H1 (cell line): ENCODE measurements around the gene KRTAP19-8. TPM values are rescaled to one million over a fixed set of nuclear protein-coding genes. Genes with fewer than 3 reads are reported as not detected.

Source experiments
- CHD2 ChIP-seq: IDR thresholded peaks from 2 replicates; pipeline ENCODE4 v1.6.1; 2012; ENCODE audit warnings: low read length, improper control_type of control experiment
- EGR1 ChIP-seq: IDR thresholded peaks from 2 replicates; pipeline ENCODE4 v1.6.1; 2011; ENCODE audit warnings: low read depth, low read length, borderline replicate concordance
- JUN ChIP-seq: IDR thresholded peaks from 2 replicates; pipeline ENCODE4 v1.6.1; 2011; ENCODE audit warnings: low read depth, mild to moderate bottlenecking, improper control_type of control experiment, low read length
- KDM5A ChIP-seq: fragments of 200-600 bp; IDR thresholded peaks from 2 replicates; pipeline ENCODE4 v1.7.1; 2012; ENCODE audit warnings: mild to moderate bottlenecking, low read length, inconsistent platforms, mixed read lengths
- NANOG ChIP-seq: IDR thresholded peaks from 2 replicates; pipeline ENCODE4 v1.6.1; 2011; ENCODE audit warnings: low read length, low read depth, mild to moderate bottlenecking, inconsistent platforms; ENCODE audit not compliant: insufficient read depth, poor library complexity, severe bottlenecking
- SIN3A ChIP-seq, 2 experiments: IDR thresholded peaks in 1 of 2; conservative IDR thresholded peaks in 1 of 2; 2 replicates each; pipeline ENCODE4 v1.6.1; 2011 to 2012; ENCODE audit warnings: low read length in 2 of 2, improper control_type of control experiment in 1 of 2, low read depth in 1 of 2, mild to moderate bottlenecking in 1 of 2
- polyA plus RNA-seq, 7 experiments: library from polyadenylated mRNA; depleted of rRNA in 3 of 7; stranded (reverse) in 5 of 7; unstranded in 2 of 7; fragments of >200 nt in 5 of 7; fragments of 200-250 nt in 2 of 7; gene quantifications; 1 replicate in 5 of 7; 2 replicates in 1 of 7; 4 replicates in 1 of 7; pipeline versions ENCODE4 v1.2.1 to v1.2.3, GENCODE V29; 2011 to 2013; ENCODE audit warnings: missing spikeins in 2 of 7, mixed read lengths in 2 of 7
- total RNA-seq: library from RNA; stranded (reverse); fragmentation: NEBNext Ultra II Directional; extraction: Animal tissue kit (Norgen Biotek cat#: 25700); gene quantifications from 2 replicates; pipeline ENCODE4 v1.2.1, GENCODE V29; 2021
- TF ChIP-seq, protein P1 (sequence below): IDR thresholded peaks from 2 replicates; pipeline ENCODE4 v1.6.1; 2012; ENCODE audit warnings: inconsistent platforms
- TF ChIP-seq, protein P2 (sequence below): IDR thresholded peaks from 2 replicates; pipeline ENCODE4 v1.6.1; 2012; ENCODE audit warnings: inconsistent platforms

The KRTAP19-8 gene
- total and polyA plus RNA-seq, 2 of the 8 experiments (the other 6 are each of a cell fraction or from before 2014, with no cell fraction given) = not detected

DNA sequence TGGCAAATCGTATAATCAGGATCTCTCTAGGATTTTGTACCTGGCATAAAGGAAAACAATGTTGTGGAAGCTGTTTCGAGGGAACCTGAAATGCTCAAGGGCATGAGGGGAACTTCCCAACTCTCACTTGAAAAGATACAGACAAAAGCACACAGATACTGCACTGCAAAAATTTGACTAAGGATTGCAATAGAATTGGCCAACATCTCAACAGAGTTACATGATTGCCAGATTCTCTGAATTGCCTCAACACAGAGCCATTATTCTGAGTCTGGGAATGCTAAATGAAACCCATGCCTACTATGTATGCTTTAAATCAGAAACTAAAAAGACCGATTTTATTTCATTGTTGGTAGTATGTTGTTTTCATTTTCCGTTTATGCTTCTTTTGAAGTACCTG, 16.0 kb downstream of the KRTAP19-8 start (continued):
- TF ChIP-seq NANOG (no peak), SIN3A (conservative IDR thresholded peaks at IDR 0.05 in 1 of 2, IDR thresholded peaks at IDR 0.05 in 1 of 2; ENCODE audit: low read depth in 1 of 2, low read length in 2 of 2) (no peak), CHD2 (no peak), KDM5A (no peak), EGR1 (no peak), JUN (no peak)
- TF ChIP-seq, protein P1, sequence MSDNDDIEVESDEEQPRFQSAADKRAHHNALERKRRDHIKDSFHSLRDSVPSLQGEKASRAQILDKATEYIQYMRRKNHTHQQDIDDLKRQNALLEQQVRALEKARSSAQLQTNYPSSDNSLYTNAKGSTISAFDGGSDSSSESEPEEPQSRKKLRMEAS = no peak
- TF ChIP-seq, protein P2, sequence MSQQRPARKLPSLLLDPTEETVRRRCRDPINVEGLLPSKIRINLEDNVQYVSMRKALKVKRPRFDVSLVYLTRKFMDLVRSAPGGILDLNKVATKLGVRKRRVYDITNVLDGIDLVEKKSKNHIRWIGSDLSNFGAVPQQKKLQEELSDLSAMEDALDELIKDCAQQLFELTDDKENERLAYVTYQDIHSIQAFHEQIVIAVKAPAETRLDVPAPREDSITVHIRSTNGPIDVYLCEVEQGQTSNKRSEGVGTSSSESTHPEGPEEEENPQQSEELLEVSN = no peak
- TF ChIP-seq, all 59 proteins: peak for 0
